ENCODE data around the gene ELN. TPM values are rescaled to one million over a fixed set of nuclear protein-coding genes. Genes with fewer than 3 reads are reported as not detected.

The ELN gene
- total and polyA plus RNA-seq, 2 of the 8 experiments (the other 6 are each of a cell fraction or from before 2014, with no cell fraction given), result 5.1 to 5.6 TPM

DNA sequence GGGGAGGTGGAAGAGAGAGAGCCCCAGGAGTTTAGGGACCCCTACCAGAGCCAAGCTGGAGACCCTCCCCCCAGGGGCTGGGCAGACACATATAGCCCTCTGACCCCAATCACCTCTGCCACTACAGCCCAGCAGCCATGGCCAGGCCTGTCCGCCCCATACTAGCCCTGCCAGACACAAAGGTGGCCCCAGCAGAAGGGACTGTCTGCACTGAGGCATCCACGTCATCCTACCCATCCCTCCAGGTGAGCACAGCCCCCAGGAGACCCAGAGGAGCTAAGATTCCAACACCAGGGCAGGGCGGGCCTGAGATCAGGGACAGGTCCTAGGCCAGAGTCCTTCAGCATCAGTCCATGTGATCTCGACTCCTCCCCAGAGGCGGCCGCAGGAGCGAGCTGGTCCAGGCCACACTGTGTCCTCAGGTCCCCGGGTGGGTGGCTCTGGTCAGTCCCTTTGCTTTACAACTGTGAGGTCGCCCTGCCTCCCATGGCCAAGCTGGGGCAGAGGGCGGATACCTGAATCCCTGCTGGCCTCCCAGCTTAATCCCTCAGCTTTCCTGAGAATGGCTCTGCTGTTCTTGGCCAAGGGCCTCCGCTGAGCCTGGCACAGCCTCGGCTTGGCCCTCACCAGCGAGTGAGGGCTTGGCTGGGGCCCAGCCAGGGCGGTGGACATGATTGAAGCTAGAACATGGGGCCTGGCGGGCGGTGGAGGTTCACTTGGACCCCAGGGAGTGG is 14.3 kb upstream of the ELN start (continued):
- TF ChIP-seq, protein P1, sequence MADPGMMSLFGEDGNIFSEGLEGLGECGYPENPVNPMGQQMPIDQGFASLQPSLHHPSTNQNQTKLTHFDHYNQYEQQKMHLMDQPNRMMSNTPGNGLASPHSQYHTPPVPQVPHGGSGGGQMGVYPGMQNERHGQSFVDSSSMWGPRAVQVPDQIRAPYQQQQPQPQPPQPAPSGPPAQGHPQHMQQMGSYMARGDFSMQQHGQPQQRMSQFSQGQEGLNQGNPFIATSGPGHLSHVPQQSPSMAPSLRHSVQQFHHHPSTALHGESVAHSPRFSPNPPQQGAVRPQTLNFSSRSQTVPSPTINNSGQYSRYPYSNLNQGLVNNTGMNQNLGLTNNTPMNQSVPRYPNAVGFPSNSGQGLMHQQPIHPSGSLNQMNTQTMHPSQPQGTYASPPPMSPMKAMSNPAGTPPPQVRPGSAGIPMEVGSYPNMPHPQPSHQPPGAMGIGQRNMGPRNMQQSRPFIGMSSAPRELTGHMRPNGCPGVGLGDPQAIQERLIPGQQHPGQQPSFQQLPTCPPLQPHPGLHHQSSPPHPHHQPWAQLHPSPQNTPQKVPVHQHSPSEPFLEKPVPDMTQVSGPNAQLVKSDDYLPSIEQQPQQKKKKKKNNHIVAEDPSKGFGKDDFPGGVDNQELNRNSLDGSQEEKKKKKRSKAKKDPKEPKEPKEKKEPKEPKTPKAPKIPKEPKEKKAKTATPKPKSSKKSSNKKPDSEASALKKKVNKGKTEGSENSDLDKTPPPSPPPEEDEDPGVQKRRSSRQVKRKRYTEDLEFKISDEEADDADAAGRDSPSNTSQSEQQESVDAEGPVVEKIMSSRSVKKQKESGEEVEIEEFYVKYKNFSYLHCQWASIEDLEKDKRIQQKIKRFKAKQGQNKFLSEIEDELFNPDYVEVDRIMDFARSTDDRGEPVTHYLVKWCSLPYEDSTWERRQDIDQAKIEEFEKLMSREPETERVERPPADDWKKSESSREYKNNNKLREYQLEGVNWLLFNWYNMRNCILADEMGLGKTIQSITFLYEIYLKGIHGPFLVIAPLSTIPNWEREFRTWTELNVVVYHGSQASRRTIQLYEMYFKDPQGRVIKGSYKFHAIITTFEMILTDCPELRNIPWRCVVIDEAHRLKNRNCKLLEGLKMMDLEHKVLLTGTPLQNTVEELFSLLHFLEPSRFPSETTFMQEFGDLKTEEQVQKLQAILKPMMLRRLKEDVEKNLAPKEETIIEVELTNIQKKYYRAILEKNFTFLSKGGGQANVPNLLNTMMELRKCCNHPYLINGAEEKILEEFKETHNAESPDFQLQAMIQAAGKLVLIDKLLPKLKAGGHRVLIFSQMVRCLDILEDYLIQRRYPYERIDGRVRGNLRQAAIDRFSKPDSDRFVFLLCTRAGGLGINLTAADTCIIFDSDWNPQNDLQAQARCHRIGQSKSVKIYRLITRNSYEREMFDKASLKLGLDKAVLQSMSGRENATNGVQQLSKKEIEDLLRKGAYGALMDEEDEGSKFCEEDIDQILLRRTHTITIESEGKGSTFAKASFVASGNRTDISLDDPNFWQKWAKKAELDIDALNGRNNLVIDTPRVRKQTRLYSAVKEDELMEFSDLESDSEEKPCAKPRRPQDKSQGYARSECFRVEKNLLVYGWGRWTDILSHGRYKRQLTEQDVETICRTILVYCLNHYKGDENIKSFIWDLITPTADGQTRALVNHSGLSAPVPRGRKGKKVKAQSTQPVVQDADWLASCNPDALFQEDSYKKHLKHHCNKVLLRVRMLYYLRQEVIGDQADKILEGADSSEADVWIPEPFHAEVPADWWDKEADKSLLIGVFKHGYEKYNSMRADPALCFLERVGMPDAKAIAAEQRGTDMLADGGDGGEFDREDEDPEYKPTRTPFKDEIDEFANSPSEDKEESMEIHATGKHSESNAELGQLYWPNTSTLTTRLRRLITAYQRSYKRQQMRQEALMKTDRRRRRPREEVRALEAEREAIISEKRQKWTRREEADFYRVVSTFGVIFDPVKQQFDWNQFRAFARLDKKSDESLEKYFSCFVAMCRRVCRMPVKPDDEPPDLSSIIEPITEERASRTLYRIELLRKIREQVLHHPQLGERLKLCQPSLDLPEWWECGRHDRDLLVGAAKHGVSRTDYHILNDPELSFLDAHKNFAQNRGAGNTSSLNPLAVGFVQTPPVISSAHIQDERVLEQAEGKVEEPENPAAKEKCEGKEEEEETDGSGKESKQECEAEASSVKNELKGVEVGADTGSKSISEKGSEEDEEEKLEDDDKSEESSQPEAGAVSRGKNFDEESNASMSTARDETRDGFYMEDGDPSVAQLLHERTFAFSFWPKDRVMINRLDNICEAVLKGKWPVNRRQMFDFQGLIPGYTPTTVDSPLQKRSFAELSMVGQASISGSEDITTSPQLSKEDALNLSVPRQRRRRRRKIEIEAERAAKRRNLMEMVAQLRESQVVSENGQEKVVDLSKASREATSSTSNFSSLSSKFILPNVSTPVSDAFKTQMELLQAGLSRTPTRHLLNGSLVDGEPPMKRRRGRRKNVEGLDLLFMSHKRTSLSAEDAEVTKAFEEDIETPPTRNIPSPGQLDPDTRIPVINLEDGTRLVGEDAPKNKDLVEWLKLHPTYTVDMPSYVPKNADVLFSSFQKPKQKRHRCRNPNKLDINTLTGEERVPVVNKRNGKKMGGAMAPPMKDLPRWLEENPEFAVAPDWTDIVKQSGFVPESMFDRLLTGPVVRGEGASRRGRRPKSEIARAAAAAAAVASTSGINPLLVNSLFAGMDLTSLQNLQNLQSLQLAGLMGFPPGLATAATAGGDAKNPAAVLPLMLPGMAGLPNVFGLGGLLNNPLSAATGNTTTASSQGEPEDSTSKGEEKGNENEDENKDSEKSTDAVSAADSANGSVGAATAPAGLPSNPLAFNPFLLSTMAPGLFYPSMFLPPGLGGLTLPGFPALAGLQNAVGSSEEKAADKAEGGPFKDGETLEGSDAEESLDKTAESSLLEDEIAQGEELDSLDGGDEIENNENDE (IDR thresholded peaks at IDR 0.05; ENCODE audit: insufficient replicate concordance, low read length), result no peak
- TF ChIP-seq USF2 (IDR thresholded peaks at IDR 0.05; ENCODE audit: low read length), result no peak
- no peak for TF ChIP-seq GABPA (IDR thresholded peaks at IDR 0.05; ENCODE audit: borderline replicate concordance, insufficient read depth, low read length)
- no peak for TF ChIP-seq RXRA (IDR thresholded peaks at IDR 0.05; ENCODE audit: insufficient read depth, low read depth, low read length)
- TF ChIP-seq EP300 (IDR thresholded peaks at IDR 0.05; ENCODE audit: borderline replicate concordance in 1 of 2, low read depth in 2 of 2, low read length in 2 of 2), result no peak
- TF ChIP-seq CEBPB (IDR thresholded peaks at IDR 0.05; ENCODE audit: low read depth, low read length), result no peak
